ENCODE data around the gene HDAC2.

Gene HDAC2

DNA sequence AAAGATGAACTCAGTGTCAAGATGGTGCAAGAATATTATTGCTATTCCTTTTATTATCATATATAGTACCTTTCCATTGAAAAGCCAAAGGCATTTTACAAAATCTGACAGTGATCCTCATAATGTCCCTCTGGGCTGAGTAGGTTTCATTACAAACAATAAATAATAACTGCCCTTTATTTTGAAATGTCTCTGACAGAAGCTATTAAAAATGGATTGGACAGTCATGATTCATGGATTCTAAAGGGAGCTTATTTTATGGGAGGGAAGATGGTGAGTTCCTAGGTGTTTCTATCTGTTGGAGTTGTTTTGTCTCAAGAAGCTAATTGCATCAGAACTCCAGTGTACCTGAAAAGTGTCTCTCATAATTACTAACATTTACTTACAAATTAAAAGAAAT lies 30.4 kb upstream of the HDAC2 start:
- Histone ChIP-seq H3K79me2 (ENCODE audit: low read length) (no peaks in the 10 kb centered on the region), H3K9me3 (ENCODE audit: insufficient read depth, low read length) (no peaks in the 10 kb centered on the region)
- TF ChIP-seq EZH2phosphoT487 (IDR thresholded peaks at IDR 0.05; ENCODE audit: low read depth): no peak
- TF ChIP-seq, protein P1, sequence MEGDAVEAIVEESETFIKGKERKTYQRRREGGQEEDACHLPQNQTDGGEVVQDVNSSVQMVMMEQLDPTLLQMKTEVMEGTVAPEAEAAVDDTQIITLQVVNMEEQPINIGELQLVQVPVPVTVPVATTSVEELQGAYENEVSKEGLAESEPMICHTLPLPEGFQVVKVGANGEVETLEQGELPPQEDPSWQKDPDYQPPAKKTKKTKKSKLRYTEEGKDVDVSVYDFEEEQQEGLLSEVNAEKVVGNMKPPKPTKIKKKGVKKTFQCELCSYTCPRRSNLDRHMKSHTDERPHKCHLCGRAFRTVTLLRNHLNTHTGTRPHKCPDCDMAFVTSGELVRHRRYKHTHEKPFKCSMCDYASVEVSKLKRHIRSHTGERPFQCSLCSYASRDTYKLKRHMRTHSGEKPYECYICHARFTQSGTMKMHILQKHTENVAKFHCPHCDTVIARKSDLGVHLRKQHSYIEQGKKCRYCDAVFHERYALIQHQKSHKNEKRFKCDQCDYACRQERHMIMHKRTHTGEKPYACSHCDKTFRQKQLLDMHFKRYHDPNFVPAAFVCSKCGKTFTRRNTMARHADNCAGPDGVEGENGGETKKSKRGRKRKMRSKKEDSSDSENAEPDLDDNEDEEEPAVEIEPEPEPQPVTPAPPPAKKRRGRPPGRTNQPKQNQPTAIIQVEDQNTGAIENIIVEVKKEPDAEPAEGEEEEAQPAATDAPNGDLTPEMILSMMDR (IDR thresholded peaks at IDR 0.05; ENCODE audit: low read depth, low read length): no peak

DNA sequence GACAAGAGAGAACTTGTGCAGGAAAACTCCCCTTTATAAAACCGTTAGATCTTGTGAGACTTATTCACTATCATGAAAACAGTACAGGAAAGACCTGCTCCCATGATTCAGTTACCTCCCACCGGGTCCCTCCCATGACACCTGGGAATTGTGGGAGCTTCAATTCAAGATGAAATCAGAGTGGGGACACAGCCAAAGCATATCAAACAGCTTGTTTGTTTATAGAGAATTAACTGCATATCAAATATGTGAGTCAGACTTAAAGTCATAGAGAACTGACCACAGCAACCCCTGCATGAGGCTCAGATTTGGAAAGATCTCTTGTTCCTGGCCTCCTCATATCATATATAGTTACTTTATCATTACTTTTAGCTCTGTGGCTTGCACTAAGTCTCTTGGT lies 29.1 kb upstream of the HDAC2 start:
- TF ChIP-seq EZH2phosphoT487 (IDR thresholded peaks at IDR 0.05; ENCODE audit: low read depth): no peak
- TF ChIP-seq, protein P1 (IDR thresholded peaks at IDR 0.05; ENCODE audit: low read depth, low read length): no peak
- Histone ChIP-seq H3K79me2 (ENCODE audit: low read length) (no peaks in the 10 kb centered on the region), H4K20me1 (ENCODE audit: insufficient read depth, low read length) (no peaks in the 10 kb centered on the region), H3K4me1 (ENCODE audit: low read length) (no peaks in the 10 kb centered on the region), H2AFZ (ENCODE audit: low read depth, low read length) (no peak overlapping the region), H3K36me3 (replicated peaks; ENCODE audit: low read depth, low read length) (no peaks in the 10 kb centered on the region), H3K4me3 (ENCODE audit: low read length) (no peak overlapping the region), H3K9me3 (ENCODE audit: insufficient read depth, low read length) (no peaks in the 10 kb centered on the region), H3K27me3 (ENCODE audit: low read depth, low read length) (peaks cover 5% of the 10 kb centered on the region; the same call in 1 of the 2 replicates), H3K27ac (ENCODE audit: low read length) (no peak overlapping the region), H3K4me2 (ENCODE audit: low read length) (no peak overlapping the region), H3K9ac (ENCODE audit: low read length) (no peak overlapping the region)

More for the DNA sequence above, 30.4 kb upstream of the HDAC2 start:
- H4K20me1 ChIP-seq (ENCODE audit: insufficient read depth, low read length): no peaks in the 10 kb centered on the region
- no peak overlapping the region for H2AFZ ChIP-seq (ENCODE audit: low read depth, low read length)
- H3K9ac ChIP-seq (ENCODE audit: low read length): no peak overlapping the region
- H3K4me2 ChIP-seq (ENCODE audit: low read length): no peak overlapping the region
- peaks cover 5% of the 10 kb centered on the region; the same call in 1 of the 2 replicates for H3K27me3 ChIP-seq (ENCODE audit: low read depth, low read length)
- no peaks in the 10 kb centered on the region for H3K4me1 ChIP-seq (ENCODE audit: low read length)
- H3K27ac ChIP-seq (ENCODE audit: low read length): no peak overlapping the region
- H3K36me3 ChIP-seq (replicated peaks; ENCODE audit: low read depth, low read length): no peaks in the 10 kb centered on the region
- no peak overlapping the region for H3K4me3 ChIP-seq (ENCODE audit: low read length)

DNA sequence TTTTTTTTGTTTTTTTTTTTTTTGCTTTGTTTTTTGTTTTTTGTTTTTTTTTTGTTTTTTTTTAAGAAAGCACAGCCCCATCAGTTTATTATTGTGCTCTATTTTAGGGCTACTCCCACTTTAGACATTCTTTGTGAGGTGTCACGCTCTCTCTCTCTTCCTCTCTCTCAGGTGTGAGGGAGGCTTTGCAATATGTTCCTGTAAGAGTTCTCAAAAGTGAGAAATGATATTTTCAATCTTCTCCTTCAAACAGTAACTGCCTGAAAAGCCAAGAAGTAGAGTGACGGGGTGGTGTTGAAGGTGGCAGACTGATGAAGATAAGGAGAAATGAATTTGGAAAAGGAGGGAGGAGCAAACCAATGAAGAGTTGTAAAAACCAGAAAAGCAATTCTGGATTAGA lies 28.3 kb upstream of the HDAC2 start:
- Histone ChIP-seq H2AFZ (ENCODE audit: low read depth, low read length) (no peak overlapping the region), H3K27ac (ENCODE audit: low read length) (no peak overlapping the region), H3K27me3 (ENCODE audit: low read depth, low read length) (peaks cover 5% of the 10 kb centered on the region; the same call in 1 of the 2 replicates), H3K36me3 (replicated peaks; ENCODE audit: low read depth, low read length) (no peaks in the 10 kb centered on the region), H3K4me2 (ENCODE audit: low read length) (no peak overlapping the region), H3K79me2 (ENCODE audit: low read length) (no peaks in the 10 kb centered on the region), H3K4me1 (ENCODE audit: low read length) (no peaks in the 10 kb centered on the region), H3K9ac (ENCODE audit: low read length) (no peak overlapping the region), H4K20me1 (ENCODE audit: insufficient read depth, low read length) (no peaks in the 10 kb centered on the region), H3K4me3 (ENCODE audit: low read length) (no peak overlapping the region), H3K9me3 (ENCODE audit: insufficient read depth, low read length) (no peaks in the 10 kb centered on the region)
- TF ChIP-seq EZH2phosphoT487 (IDR thresholded peaks at IDR 0.05; ENCODE audit: low read depth): no peak
- TF ChIP-seq, protein P1 (IDR thresholded peaks at IDR 0.05; ENCODE audit: low read depth, low read length): no peak

DNA sequence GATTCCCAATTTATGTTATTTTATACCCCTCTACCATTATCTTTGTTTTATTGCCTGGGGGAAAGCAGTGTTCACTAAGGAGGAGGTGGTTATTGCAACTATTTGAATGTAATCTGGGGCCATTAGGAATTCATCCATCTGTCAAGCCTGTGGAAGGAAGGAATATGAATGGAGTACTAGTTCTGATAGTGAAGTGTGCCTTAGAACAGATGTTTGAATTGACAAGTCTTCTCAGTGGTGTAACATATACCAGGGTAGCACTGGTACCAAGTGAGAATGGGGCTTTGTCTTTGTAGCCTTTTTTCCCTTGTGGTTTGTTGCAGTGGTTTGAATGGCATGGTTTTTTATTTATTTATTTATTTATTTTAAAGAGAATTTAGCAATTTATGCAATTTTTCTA lies 27.9 kb upstream of the HDAC2 start:
- Histone ChIP-seq H3K4me3 (ENCODE audit: low read length) (no peak overlapping the region), H3K79me2 (ENCODE audit: low read length) (no peaks in the 10 kb centered on the region), H4K20me1 (ENCODE audit: insufficient read depth, low read length) (no peaks in the 10 kb centered on the region), H3K27me3 (ENCODE audit: low read depth, low read length) (peaks cover 5% of the 10 kb centered on the region; the same call in 1 of the 2 replicates), H3K36me3 (replicated peaks; ENCODE audit: low read depth, low read length) (no peaks in the 10 kb centered on the region), H2AFZ (ENCODE audit: low read depth, low read length) (no peak overlapping the region), H3K9me3 (ENCODE audit: insufficient read depth, low read length) (no peaks in the 10 kb centered on the region), H3K27ac (ENCODE audit: low read length) (no peak overlapping the region), H3K4me2 (ENCODE audit: low read length) (no peak overlapping the region), H3K9ac (ENCODE audit: low read length) (no peak overlapping the region), H3K4me1 (ENCODE audit: low read length) (no peaks in the 10 kb centered on the region)
- TF ChIP-seq, protein P1 (IDR thresholded peaks at IDR 0.05; ENCODE audit: low read depth, low read length): no peak
- no peak for TF ChIP-seq EZH2phosphoT487 (IDR thresholded peaks at IDR 0.05; ENCODE audit: low read depth)

Data from OCI-LY3 (cell line).